SK-N-SH (cell line): ENCODE results near the gene UBASH3B. TPM values are rescaled to one million over a fixed set of nuclear protein-coding genes. Genes with fewer than 3 reads are reported as not detected.

Source experiments
- CTCF ChIA-PET: fragments of 300-600, 350-600 bp; formaldehyde crosslinking; extraction: SDS; loops from one replicate; lab custom pipeline; 2021; lab: Yijun Ruan, JAX
- POLR2A ChIA-PET: fragments of 350-600 bp; sonication (Branson Sonifier 250); formaldehyde crosslinking; extraction: SDS; loops from one replicate; lab custom pipeline; 2020; ENCODE audit warnings: antibody characterized with exemption, inconsistent platforms; lab: Yijun Ruan, JAX
- DNase-seq: peaks from one replicate; pipeline ENCODE4 v3.0.0; 2012
- H2AFZ ChIP-seq: fragments of 200-600 bp; sonication (generic); 2 replicates; pipeline ENCODE4 v1.8.1; 2016; ENCODE audit warnings: antibody characterized with exemption, mild to moderate bottlenecking, low read depth
- H3F3A ChIP-seq: fragments of 200-600 bp; sonication (generic); replicated peaks from 2 replicates; pipeline ENCODE3; 2016; ENCODE audit warnings: antibody characterized with exemption, mild to moderate bottlenecking; ENCODE audit not compliant: insufficient read depth
- H3K27ac ChIP-seq, 2 experiments: fragments of 200-500 bp in 1 of 2; fragments of 200-600 bp in 1 of 2; sonication (Bioruptor generic) in 1 of 2; sonication (generic), shearing (Covaris generic) in 1 of 2; 2 replicates each; pipeline versions ENCODE4 v1.5.1 to v1.6.1; 2014 to 2016; ENCODE audit warnings: low read depth in 2 of 2, inconsistent platforms in 1 of 2, low read length in 1 of 2, mild to moderate bottlenecking in 1 of 2, mixed read lengths in 1 of 2
- H3K27me3 ChIP-seq: fragments of 200-600 bp; sonication (generic), shearing (Covaris generic); 2 replicates; pipeline ENCODE4 v1.6.1; 2016; ENCODE audit warnings: mixed run types; ENCODE audit not compliant: insufficient read depth
- H3K36me3 ChIP-seq, 2 experiments: fragments of 200-500 bp in 1 of 2; fragments of 200-600 bp in 1 of 2; sonication (Bioruptor generic) in 1 of 2; sonication (generic) in 1 of 2; replicated peaks in 1 of 2; 2 replicates each; pipeline versions ENCODE3 to v1.5.1; 2014 to 2016; ENCODE audit warnings: low read length in 1 of 2, mild to moderate bottlenecking in 1 of 2; ENCODE audit not compliant: insufficient read depth in 2 of 2, control insufficient read depth in 1 of 2
- H3K4me1 ChIP-seq, 2 experiments: fragments of 200-500 bp in 1 of 2; fragments of 200-600 bp in 1 of 2; sonication (Bioruptor generic) in 1 of 2; sonication (generic), shearing (Covaris generic) in 1 of 2; 2 replicates each; pipeline versions ENCODE4 v1.5.1 to v1.6.1; 2014 to 2016; ENCODE audit warnings: low read depth in 1 of 2, low read length in 1 of 2, mixed run types in 1 of 2; ENCODE audit not compliant: insufficient read depth in 2 of 2, control insufficient read depth in 1 of 2
- H3K4me2 ChIP-seq: fragments of 200-600 bp; sonication (generic), shearing (Covaris generic); 2 replicates; pipeline ENCODE4 v1.6.1; 2017; ENCODE audit warnings: mixed run types
- H3K4me3 ChIP-seq, 2 experiments: fragments of 200-500 bp in 1 of 2; fragments of 200-600 bp in 1 of 2; sonication (Bioruptor generic) in 1 of 2; sonication (generic), shearing (Covaris generic) in 1 of 2; 2 replicates each; pipeline versions ENCODE4 v1.5.1 to v1.8.1; 2014 to 2016; ENCODE audit warnings: low read depth in 2 of 2, inconsistent platforms in 1 of 2, low read length in 1 of 2, mild to moderate bottlenecking in 1 of 2, mixed read lengths in 1 of 2, moderate library complexity in 1 of 2
- H3K79me2 ChIP-seq: fragments of 200-600 bp; sonication (generic); 2 replicates; pipeline ENCODE4 v1.8.1; 2017; ENCODE audit warnings: mild to moderate bottlenecking; ENCODE audit not compliant: insufficient read depth
- H3K9ac ChIP-seq: fragments of 200-600 bp; sonication (generic); 2 replicates; pipeline ENCODE4 v1.6.1; 2017; ENCODE audit warnings: mixed run types
- H3K9me2 ChIP-seq: fragments of 200-600 bp; sonication (generic); 2 replicates; pipeline ENCODE4 v1.6.1; 2017; ENCODE audit warnings: mixed run types
- H3K9me3 ChIP-seq: fragments of 200-600 bp; sonication (generic); 2 replicates; pipeline ENCODE4 v1.6.1; 2017; ENCODE audit warnings: mixed run types, mild to moderate bottlenecking, moderate library complexity
- H4K20me1 ChIP-seq: fragments of 200-600 bp; sonication (generic); 2 replicates; pipeline ENCODE4 v1.6.1; 2017; ENCODE audit warnings: mild to moderate bottlenecking, mixed run types; ENCODE audit not compliant: insufficient read depth
- CHD2 ChIP-seq: fragments of 150-350 bp; IDR thresholded peaks from 2 replicates; pipeline ENCODE4 v1.6.1; 2018; ENCODE audit warnings: low read length; ENCODE audit not compliant: partially characterized antibody
- ELF1 ChIP-seq: IDR thresholded peaks from 2 replicates; pipeline ENCODE4 v1.4.0; 2012
- EZH2phosphoT487 ChIP-seq: fragments of 200-600 bp; sonication (generic); IDR thresholded peaks from 2 replicates; pipeline ENCODE4 v1.6.1; 2017; ENCODE audit warnings: low read depth, mixed run types, mild to moderate bottlenecking, antibody characterized with exemption, moderate library complexity, borderline replicate concordance
- FOXJ3 ChIP-seq: sonication (generic); formaldehyde crosslinking; IDR thresholded peaks from 2 replicates; pipeline ENCODE4 v1.5.1; 2020; ENCODE audit warnings: mild to moderate bottlenecking, missing genetic modification reagents
- FOXM1 ChIP-seq: IDR thresholded peaks from 2 replicates; pipeline ENCODE4 v1.4.0; 2012; ENCODE audit warnings: low read depth, mild to moderate bottlenecking
- GABPA ChIP-seq: IDR thresholded peaks from 2 replicates; pipeline ENCODE4 v1.4.0; 2012; ENCODE audit warnings: low read depth, mild to moderate bottlenecking
- NFIC ChIP-seq: IDR thresholded peaks from 2 replicates; pipeline ENCODE4 v1.4.0; 2012; ENCODE audit warnings: borderline replicate concordance
- RXRA ChIP-seq: IDR thresholded peaks from 2 replicates; pipeline ENCODE4 v1.4.0; 2012; ENCODE audit warnings: low read depth, mild to moderate bottlenecking, borderline replicate concordance
- TAF1 ChIP-seq: IDR thresholded peaks from 2 replicates; pipeline ENCODE4 v1.6.1; 2012; ENCODE audit warnings: low read depth, mild to moderate bottlenecking, low read length, moderate library complexity, borderline replicate concordance
- TCF12 ChIP-seq: IDR thresholded peaks from 2 replicates; pipeline ENCODE4 v1.4.0; 2012
- USF2 ChIP-seq: fragments of 150-350 bp; IDR thresholded peaks from 2 replicates; pipeline ENCODE4 v1.6.1; 2017; ENCODE audit warnings: antibody characterized with exemption, low read length, low read depth, borderline replicate concordance
- YY1 ChIP-seq: IDR thresholded peaks from 2 replicates; pipeline ENCODE4 v1.4.0; 2012; ENCODE audit warnings: low read depth, mild to moderate bottlenecking
- WGBS: methylation state at CpG from one replicate; pipeline ENCODE4 v1.1.6; 2017; ENCODE audit warnings: low lambda C conversion rate; 5-methylcytosine and 5-hydroxymethylcytosine counted together
- polyA plus RNA-seq, 3 experiments: library from polyadenylated mRNA; depleted of rRNA; stranded (reverse); fragments of >200 nt; gene quantifications; 2 replicates each; pipeline ENCODE4 v1.2.3, GENCODE V29; 2012
- TF ChIP-seq, protein P1 (sequence below): fragments of 200-600 bp; sonication (generic); IDR thresholded peaks from 2 replicates; pipeline ENCODE4 v1.6.1; 2017; ENCODE audit warnings: antibody characterized with exemption, mild to moderate bottlenecking, moderate library complexity
- TF ChIP-seq, protein P2 (sequence below): IDR thresholded peaks from 2 replicates; pipeline ENCODE4 v1.4.0; 2012; ENCODE audit warnings: low read depth, borderline replicate concordance
- TF ChIP-seq, protein P3 (sequence below): IDR thresholded peaks from 2 replicates; pipeline ENCODE4; 2012
- TF ChIP-seq, protein P4 (sequence below): IDR thresholded peaks from 2 replicates; pipeline ENCODE4 v1.4.0; 2012; ENCODE audit warnings: low read depth, borderline replicate concordance

UBASH3B gene
- polyA plus RNA-seq, 1 of the 3 experiments (the other 2 are of a cell fraction), result 10.4 TPM

DNA sequence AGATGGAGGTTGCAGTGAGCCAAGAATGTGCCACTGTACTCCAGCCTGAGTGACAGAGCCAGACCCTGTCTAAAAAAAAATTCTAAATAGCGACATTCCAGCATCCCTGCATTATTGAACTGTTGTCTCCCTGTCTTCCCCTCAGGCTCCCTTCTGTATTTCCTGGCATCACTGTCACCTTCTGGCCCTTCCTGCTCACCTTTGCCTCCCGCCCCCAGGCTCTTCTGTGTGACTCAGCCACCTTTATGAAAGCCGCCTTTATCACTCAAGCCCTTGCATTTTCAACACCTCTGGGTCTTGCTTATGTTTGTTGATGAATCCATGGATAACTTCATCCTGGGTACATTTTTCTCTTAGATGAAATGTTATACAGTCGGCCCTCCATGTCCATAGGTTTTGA, 21.1 kb downstream of the UBASH3B start:
- Histone ChIP-seq H3K27me3 (no peaks in the 10 kb centered on the region), H3K4me1 (peaks cover 0 to 11% of the 10 kb centered on the region in 2 experiments; a peak in 1 of 4 replicates), H2AFZ (no peak overlapping the region), H4K20me1 (peaks cover 7% of the 10 kb centered on the region; the same call in 1 of the 2 replicates), H3K9me2 (no peaks in the 10 kb centered on the region), H3K4me2 (no peak overlapping the region), H3K79me2 (peaks cover 90% of the 10 kb centered on the region), H3K9me3 (no peaks in the 10 kb centered on the region), H3F3A (peaks cover 5% of the 10 kb centered on the region), H3K9ac (no peak overlapping the region), H3K4me3 (no peak overlapping the region), H3K27ac (no peak overlapping the region), H3K36me3 (peaks cover 0 to 6% of the 10 kb centered on the region in 2 experiments)
- no peak for DNase-seq
- 79% methylated on average over 4 of the region's 4 CpGs for WGBS
- ChIA-PET CTCF (interaction anchor here (0.7 kb wide), 1 partner anchor 585 kb away, joined by 3 read pairs; no protein-coding TSS in a partner anchor), POLR2A (no interaction called here)
- TF ChIP-seq EZH2phosphoT487, result no peak
- no peak for TF ChIP-seq FOXJ3
- no peak for TF ChIP-seq NFIC
- no peak for TF ChIP-seq ELF1
- TF ChIP-seq YY1, result no peak
- TF ChIP-seq, protein P1, sequence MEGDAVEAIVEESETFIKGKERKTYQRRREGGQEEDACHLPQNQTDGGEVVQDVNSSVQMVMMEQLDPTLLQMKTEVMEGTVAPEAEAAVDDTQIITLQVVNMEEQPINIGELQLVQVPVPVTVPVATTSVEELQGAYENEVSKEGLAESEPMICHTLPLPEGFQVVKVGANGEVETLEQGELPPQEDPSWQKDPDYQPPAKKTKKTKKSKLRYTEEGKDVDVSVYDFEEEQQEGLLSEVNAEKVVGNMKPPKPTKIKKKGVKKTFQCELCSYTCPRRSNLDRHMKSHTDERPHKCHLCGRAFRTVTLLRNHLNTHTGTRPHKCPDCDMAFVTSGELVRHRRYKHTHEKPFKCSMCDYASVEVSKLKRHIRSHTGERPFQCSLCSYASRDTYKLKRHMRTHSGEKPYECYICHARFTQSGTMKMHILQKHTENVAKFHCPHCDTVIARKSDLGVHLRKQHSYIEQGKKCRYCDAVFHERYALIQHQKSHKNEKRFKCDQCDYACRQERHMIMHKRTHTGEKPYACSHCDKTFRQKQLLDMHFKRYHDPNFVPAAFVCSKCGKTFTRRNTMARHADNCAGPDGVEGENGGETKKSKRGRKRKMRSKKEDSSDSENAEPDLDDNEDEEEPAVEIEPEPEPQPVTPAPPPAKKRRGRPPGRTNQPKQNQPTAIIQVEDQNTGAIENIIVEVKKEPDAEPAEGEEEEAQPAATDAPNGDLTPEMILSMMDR, result no peak
- TF ChIP-seq CHD2, result no peak
- TF ChIP-seq TCF12, result no peak
- no peak for TF ChIP-seq RXRA
- no peak for TF ChIP-seq FOXM1
- TF ChIP-seq, protein P2, sequence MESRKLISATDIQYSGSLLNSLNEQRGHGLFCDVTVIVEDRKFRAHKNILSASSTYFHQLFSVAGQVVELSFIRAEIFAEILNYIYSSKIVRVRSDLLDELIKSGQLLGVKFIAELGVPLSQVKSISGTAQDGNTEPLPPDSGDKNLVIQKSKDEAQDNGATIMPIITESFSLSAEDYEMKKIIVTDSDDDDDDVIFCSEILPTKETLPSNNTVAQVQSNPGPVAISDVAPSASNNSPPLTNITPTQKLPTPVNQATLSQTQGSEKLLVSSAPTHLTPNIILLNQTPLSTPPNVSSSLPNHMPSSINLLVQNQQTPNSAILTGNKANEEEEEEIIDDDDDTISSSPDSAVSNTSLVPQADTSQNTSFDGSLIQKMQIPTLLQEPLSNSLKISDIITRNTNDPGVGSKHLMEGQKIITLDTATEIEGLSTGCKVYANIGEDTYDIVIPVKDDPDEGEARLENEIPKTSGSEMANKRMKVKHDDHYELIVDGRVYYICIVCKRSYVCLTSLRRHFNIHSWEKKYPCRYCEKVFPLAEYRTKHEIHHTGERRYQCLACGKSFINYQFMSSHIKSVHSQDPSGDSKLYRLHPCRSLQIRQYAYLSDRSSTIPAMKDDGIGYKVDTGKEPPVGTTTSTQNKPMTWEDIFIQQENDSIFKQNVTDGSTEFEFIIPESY, result no peak
- TF ChIP-seq TAF1, result no peak
- TF ChIP-seq GABPA, result no peak
- TF ChIP-seq, protein P3, sequence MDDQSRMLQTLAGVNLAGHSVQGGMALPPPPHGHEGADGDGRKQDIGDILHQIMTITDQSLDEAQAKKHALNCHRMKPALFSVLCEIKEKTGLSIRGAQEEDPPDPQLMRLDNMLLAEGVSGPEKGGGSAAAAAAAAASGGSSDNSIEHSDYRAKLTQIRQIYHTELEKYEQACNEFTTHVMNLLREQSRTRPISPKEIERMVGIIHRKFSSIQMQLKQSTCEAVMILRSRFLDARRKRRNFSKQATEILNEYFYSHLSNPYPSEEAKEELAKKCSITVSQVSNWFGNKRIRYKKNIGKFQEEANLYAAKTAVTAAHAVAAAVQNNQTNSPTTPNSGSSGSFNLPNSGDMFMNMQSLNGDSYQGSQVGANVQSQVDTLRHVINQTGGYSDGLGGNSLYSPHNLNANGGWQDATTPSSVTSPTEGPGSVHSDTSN, result no peak
- TF ChIP-seq, protein P4, sequence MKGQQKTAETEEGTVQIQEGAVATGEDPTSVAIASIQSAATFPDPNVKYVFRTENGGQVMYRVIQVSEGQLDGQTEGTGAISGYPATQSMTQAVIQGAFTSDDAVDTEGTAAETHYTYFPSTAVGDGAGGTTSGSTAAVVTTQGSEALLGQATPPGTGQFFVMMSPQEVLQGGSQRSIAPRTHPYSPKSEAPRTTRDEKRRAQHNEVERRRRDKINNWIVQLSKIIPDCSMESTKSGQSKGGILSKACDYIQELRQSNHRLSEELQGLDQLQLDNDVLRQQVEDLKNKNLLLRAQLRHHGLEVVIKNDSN, result no peak
- TF ChIP-seq USF2, result no peak
